Right renal cortex interstitium (tissue), 3 donors: ENCODE results near the gene LYG2. TPM values are rescaled to one million over a fixed set of nuclear protein-coding genes. Genes with fewer than 3 reads are reported as not detected.
"Not testable (repeated sequence)": the region's sequence is repeated elsewhere in the genome, so short reads cannot be mapped to it uniquely, and the experiment has no call there.

Experiments
- DNase-seq, 3 donors: peaks; one replicate each; pipeline ENCODE4 v3.0.0-alpha.2; 2013; ENCODE audit warnings: low read depth in 3 of 3, low spot score in 2 of 3
- polyA plus RNA-seq, 3 donors: library from polyadenylated mRNA; unstranded; fragments of 120-200 nt; gene quantifications; one replicate each; pipeline ENCODE4 v1.2.1, GENCODE V29; 2013; ENCODE audit not compliant: insufficient read length in 3 of 3

The LYG2 gene
- under 1 TPM; 0.19 to 0.33 (median 0.24) TPM for polyA plus RNA-seq

DNA sequence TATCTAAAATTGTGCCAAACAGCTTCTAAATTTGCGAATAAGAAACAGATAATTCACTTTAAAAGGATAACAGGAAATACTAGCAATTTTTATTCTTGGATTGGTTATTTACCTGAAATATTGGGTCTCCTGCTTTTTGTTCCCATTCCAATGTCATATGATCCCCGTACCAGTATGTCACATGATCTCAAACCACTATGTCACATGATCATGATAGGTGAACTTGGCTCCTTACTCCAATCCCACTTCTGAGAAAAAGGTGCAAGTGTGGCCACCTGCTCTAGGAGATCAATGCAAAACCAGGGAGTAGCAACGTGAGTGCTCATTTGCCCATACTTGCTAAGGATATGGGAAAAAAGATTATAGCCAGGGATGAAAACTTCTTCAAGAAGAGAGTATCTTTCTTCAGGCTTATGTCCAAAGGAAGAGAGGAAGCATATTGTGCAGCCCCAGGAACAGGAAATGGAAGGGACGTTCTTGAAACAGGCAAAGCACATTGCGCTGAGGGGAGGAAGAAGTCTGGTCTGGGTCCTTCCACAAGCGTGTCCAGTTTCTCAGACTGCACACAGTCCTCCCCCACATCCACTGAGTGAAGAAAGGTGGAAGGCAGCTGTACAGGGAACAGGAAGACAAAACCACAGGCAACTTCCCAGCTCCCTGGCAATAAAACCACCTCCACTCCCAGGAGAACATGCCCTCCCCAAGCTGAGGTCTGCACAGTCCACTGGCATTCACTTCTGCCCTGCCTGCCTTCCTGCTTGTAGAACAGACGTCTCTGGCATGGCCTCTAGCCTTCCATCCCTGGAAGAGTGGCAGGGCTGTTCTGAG, at the start of gene LYG2:
Gene LYG2, minus strand, starts transcription at position 176 of the 828 bp plus-strand sequence. CDS start 1,406 bp downstream, outside the sequence.
- DNase-seq, result no peak

GRCh38 chr2:99301097-99301496, 45.6 kb upstream of the LYG2 start, which contains the start of gene LYG1:
Gene LYG1, minus strand, starts transcription at chr2:99301197. Its CDS starts 5,527 bp downstream, at chr2:99295670.
- not testable (repeated sequence) for DNase-seq

DNA sequence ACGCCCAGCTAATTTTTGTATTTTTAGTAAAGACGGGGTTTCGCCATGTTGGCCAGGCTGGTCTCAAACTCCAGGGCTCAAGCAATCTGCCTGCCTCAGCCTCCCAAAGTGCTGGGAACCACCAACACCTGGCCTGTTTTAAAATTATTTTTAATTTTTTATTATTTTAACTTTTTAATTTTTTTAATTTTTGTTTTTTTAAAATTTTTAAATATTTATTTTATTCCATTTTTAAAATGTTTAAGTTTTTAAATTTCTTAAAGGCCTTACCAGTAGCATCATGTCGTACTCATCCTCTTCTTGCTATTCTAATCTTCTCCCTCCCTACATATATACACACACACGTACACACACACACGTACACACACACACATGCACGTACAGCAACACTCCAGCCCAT, 44.1 kb upstream of the LYG2 start:
- no peak for DNase-seq

- no peak for DNase-seq
Measured at GRCh38 chr2:99297994-99298393, 42.5 kb upstream of the LYG2 start.

- DNase-seq, result no peak
Measured at GRCh38 chr2:99285526-99285925, 30.1 kb upstream of the LYG2 start.

DNA sequence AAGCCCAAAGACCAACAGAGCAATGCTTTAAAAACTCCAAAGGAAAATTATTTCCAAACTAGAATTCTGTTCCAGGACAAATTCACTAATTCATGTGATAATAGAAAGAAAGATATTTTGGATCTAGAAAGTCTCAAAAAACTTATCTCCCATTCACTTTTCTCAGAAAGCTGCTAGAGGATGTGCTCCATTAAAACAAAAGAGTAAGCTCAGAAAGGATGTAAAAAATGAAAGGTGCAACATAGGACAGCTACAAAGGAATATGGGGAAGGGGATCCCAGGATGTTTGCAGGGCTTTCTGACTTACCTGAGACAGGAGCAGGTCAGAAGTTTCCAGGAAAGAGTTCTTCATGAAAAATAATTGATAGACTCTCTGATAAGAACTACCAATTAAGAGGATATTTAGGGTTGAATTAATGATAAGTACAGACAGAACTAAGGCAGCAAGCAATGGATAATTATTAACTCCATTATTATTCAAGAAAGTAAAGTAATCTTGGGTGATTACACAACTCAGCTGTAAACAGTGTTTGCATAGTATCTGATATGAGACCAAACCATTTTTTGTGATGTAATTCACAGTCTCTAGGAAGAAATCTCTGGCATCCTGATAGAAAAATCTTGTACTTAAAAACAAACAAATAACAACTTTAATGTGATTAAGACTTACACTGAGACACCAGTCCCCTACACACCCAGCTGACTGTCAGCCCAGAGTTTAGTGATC, 24.7 kb upstream of the LYG2 start:
- no peak for DNase-seq

DNA sequence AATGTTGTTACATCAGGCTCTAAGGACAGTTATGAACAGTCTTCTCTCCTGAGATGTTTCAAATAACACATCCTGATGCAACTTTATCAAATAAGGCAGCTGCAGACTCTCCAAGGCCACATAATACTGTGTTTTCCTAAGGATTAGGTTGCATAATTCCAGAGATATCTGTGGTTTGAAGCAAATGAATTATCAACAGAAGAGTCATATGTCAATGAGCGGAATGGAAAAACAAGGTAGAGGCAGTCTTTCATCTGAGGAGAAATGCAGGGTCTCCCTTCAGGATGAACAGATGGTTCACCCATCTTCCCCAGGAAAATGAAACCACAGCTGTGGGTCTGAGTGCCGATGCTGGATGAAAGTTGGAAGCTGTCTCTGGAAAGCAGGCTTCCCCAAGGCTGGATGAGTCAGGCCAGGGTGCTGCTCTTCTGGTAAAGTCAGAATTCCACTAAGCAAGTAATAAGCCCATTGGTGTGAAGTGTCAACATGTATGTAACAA, 23.4 kb upstream of the LYG2 start:
- DNase-seq, result no peak

DNA sequence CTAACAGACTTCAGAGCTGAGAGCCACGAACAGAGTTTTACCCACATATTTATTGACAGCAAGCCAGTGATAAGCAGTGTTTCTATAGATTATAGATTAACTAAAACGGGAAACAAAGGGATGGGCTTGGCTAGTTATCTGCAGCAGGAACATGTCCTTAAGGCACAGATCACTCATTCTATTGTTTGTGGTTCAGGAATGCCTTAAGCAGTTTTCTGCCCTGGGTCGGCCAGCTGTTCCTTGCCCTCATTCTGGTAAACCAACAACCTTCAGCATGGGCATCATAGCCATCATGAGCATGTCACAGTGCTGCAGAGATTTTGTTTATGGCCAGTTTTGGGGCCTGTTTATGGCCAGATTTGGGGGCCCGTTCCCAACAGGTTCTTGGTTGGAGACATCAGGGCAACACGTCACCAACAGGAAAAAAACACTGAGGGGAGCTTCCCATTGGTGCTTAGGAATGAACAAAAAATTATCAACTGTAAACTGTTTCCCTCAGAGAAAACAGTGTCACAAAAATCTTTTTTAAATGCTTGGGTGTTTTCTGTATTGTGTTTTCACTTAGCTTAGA, 22.8 kb upstream of the LYG2 start:
- DNase-seq, result not testable (repeated sequence)

GRCh38 chr2:99275882-99276281, 20.4 kb upstream of the LYG2 start:
- DNase-seq, result no peak

DNA sequence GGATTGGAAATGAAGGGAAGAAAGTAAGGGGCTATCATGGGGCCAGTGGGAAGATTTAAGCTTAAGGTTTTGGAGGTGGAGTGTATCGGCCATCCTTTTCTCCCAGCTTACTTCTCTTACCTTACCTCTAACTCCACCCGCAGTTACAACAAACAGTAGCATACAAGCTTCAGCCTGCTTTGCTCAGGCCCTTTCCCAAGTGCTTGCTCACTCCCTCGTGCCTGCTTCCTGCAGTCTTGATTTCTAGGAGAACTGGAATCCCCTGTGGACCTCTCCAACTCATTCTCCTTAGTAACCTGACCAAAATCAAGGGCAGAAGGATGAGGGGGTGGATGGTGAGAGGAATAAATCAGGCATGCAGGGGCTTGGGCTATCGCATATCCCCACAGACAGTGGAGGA, 5.8 kb upstream of the LYG2 start:
- no peak for DNase-seq

DNA sequence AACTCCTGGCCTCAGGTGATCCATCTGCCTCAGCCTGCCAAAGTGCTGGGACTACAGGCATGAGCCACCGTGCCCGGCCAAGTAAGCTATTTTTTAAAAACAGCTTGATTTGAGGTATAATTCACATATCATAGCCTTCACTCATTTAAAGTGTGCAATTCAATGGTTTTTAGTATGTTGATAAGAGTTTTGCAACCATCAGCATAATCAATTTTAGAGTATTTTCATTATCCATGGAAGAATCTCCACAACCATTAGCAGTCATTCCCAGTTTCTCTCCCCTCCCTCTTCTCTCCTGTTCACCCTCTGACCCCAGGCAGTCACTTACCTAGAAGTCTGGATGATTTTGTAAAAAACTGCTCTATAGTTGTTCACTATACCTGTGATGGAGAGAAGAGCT, 4.7 kb upstream of the LYG2 start:
- no peak for DNase-seq

DNA sequence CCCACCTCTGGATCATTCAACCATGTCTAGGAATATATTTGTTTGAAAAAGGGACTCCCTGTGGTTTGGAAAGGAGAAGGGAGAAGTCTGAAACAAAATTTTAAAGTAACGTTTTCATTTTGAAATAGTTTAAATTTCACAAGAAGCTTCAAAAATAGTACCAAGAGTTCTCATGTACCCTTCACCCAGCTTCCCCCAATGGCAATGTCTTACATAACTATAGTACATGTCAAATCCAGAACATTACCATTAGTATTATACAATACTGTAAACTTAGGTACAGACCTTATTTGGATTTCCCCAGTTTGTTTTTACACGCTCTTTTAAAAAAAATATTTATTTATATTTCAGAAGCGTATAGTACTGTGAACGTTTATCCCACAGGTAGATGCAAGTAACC, 4.0 kb upstream of the LYG2 start:
- no peak for DNase-seq

- no peak for DNase-seq
Measured at GRCh38 chr2:99256677-99257076, 1.2 kb upstream of the LYG2 start.

DNA sequence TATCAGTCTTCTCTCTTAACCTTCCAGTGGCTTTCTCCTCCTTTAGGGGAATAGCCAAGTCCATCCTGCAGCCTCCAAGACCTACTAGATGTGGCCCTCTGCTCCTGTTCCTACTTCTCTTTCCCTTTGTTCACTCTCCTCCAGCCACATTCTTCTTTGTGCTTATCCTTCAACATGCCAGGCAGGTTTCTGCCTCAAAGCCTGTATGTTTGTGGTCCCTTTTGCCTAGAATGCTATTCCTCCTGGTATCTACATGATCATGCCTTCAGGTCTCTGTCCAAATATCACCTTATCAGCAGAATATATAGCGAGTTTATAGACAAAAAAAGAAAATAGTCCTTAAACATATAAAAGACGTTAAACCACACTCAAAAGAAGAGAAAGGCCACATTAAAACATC, 5.5 kb downstream of the LYG2 start:
- DNase-seq, result no peak

DNA sequence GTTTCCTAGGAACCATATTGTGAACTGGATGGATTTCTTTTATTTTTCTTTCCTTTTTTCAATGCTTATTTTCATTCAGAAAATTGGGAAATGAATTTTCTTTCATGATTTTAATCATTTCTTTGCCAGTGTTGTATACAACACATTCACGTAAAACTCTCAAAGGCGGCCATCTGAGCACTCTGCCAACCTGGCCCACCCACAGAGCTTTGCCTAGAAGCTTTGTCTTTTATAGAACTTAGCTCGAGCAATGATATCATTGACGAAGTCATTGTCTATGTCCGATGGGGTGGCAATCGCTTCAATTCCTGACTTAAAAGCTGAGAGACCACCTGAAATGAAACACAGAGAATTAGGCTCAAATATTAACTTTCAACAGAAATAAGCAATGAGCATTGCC, 13.3 kb downstream of the LYG2 start:
- no peak for DNase-seq

GRCh38 chr2:99240431-99240830, 15.0 kb downstream of the LYG2 start:
- DNase-seq, result no peak

DNA sequence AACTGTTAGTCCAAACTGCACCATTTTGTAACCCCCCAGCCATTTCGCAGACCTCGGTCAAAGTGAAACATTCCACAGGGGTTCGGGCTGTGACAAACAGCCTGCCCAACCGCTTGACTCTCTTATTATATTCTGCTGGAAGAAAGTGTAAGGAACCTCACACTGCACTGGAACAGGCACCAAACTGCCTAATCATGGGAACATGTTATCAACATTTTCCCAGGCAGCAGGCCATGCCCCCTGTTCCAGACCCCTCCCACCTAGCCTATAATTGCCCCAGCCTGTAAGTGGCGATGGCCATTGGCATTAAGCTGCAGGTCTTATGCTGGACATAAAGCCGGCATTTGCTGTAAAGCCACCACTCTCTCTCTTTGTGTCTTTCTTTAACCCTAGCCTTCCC, 16.9 kb downstream of the LYG2 start:
- DNase-seq, result no peak

DNA sequence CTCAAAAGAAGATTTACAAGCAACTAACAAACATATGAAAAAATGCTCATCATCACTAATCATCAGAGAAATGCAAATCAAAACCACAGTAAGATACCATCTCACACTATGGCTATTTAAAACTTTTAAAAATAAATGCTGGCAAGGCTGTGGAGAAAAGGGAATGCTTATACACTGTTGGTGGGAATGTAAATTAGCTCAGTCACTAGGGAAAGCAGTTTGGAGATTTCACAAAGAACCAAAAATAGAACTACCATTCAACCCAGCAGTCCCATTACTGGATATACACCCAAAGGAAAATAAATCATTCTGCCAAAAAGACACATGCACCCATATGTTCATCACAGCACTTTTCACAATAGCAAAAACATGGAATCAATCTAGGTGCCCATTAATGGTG, 22.3 kb downstream of the LYG2 start:
- not testable (repeated sequence) for DNase-seq

DNA sequence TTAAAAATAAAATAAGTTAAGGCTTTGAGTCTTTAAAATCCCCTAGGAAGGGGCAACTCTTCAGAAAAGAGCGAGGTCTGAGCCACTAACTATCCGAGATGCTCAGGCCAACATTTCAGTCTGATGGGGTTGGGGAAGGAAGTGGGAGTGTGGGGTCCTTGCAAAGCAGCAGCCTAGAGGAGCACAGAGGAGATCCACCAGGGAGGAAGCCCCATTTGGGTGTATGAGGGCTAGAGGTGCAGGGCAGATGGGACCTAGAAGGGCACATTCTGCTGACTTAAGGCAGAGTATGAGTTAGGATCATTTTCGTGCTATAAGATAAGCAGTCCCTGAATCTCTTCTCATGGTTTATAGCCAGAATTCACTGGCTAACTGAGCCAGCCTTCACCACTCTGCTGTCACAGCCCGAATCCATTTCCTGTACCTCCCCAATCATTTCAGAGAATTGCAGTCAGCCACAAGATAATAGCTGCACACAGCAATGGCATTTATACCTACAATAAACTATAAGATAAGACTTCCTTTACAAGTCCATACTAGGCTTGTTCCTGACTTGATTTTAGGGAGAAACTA, 37.5 kb downstream of the LYG2 start:
- no peak for DNase-seq

- no peak for DNase-seq
Measured at GRCh38 chr2:99216096-99216495, 39.4 kb downstream of the LYG2 start.

DNA sequence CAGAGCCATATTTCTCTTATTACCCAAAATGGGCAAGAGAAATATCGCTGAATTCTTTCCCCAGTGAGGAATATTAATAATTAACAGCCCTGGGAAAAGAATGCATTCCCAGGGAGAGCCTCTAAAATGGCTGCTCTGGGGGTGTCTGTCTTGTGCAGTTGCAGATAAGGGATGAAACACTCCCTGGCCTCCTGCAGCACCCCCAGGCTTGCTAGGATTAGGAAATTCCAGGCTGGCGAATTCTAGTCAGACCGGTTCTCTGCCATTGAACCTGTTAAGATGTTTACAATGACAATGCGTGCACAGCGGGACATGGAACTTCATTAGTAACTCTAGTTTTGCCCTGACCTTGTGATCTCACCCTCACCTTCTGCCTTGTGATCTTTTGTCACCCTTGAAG, 50.0 kb downstream of the LYG2 start:
- DNase-seq, result no peak
